ENCODE data around the gene ACTN4. TPM values are rescaled to one million over a fixed set of nuclear protein-coding genes. Genes with fewer than 3 reads are reported as not detected.

Gene ACTN4
- total and polyA plus RNA-seq, 2 experiments from 2014 or later = 68.9 to 427 TPM

DNA sequence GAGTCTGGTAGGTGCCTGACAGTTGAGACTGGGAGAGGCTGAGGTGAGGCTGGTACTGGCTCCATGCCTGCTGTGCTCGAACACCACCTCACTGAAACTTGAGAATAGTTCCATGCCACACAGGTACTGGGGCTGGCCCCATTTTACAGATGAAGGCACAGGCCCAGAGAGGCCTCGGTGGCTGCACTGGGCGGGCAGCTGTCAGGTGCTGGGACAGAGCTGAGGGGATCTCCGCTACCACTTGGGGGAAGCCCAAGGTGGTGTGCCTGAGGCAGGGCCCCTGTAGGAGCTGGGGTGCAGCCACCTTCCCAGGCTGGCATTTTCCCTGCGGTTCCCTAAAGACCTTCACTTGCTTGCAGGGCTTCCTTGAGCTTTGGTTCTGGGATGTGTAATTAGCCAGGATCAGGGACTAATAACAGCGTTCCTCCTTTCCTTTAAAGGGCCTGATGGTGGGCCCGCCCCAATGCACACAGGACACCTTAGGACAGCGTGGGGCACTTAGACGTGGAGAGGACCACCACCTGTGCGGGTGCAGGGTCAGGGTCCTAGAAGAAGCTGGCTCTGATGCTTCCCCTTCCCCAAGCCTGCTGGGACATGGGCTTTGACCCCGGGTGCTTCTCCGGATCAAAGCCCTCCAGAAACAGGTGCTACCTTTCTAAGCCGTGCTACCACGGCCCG lies 73.2 kb downstream of the ACTN4 start:
- H3K4me1 Mint-ChIP-seq = 0 out of 3 replicates have a peak, but pooled peaks cover 2% of the 10 kb centered on the region
- peaks cover 13% of the 10 kb centered on the region; the same call in 1 of the 2 replicates for H3F3A ChIP-seq (replicated peaks; ENCODE audit: low read depth)
- H2AFZ ChIP-seq = no peak overlapping the region
- H3K27ac Mint-ChIP-seq = no peak overlapping the region
- H3K4me2 ChIP-seq = no peak overlapping the region
- H3K36me3 Mint-ChIP-seq (ENCODE audit: low read depth) = peaks cover 67% of the 10 kb centered on the region
- H3K9me3 Mint-ChIP-seq = no peaks in the 10 kb centered on the region
- no peaks in the 10 kb centered on the region for H3K9me2 ChIP-seq (ENCODE audit: insufficient read depth)
- H3K4me1 ChIP-seq (ENCODE audit: insufficient read depth) = no peaks in the 10 kb centered on the region
- H3K27me3 Mint-ChIP-seq (ENCODE audit: insufficient read depth, low read depth, poor library complexity) = peaks cover 18% of the 10 kb centered on the region
- H4K20me1 ChIP-seq (replicated peaks; ENCODE audit: insufficient read depth) = peaks cover 2% of the 10 kb centered on the region
- H3K79me2 ChIP-seq (replicated peaks; ENCODE audit: insufficient read depth) = no peaks in the 10 kb centered on the region
- no peak overlapping the region for H3K4me3 ChIP-seq
- peak overlapping the region; percentile 50; the same call in 1 of the 2 replicates for H3K27ac ChIP-seq (ENCODE audit: low read depth)
- no peak for TF ChIP-seq JUNB (IDR thresholded peaks at IDR 0.05; ENCODE audit: unreplicated experiment)
- no peak for TF ChIP-seq POLR2AphosphoS5 (IDR thresholded peaks at IDR 0.05; ENCODE audit: low read depth)
- TF ChIP-seq EZH2 (IDR thresholded peaks at IDR 0.05; ENCODE audit: low read depth, unreplicated experiment) = no peak
- no peak for TF ChIP-seq ZNF462 (CRISPR knock-in tag; IDR thresholded peaks at IDR 0.05)
- TF ChIP-seq ZNF331 (CRISPR knock-in tag; IDR thresholded peaks at IDR 0.05; ENCODE audit: low read depth) = no peak
- no peak for TF ChIP-seq EZH2phosphoT487 (IDR thresholded peaks at IDR 0.05; ENCODE audit: unreplicated experiment)
- no peak for TF ChIP-seq STAT1 (IDR thresholded peaks at IDR 0.05; ENCODE audit: unreplicated experiment)
- TF ChIP-seq, protein P1, sequence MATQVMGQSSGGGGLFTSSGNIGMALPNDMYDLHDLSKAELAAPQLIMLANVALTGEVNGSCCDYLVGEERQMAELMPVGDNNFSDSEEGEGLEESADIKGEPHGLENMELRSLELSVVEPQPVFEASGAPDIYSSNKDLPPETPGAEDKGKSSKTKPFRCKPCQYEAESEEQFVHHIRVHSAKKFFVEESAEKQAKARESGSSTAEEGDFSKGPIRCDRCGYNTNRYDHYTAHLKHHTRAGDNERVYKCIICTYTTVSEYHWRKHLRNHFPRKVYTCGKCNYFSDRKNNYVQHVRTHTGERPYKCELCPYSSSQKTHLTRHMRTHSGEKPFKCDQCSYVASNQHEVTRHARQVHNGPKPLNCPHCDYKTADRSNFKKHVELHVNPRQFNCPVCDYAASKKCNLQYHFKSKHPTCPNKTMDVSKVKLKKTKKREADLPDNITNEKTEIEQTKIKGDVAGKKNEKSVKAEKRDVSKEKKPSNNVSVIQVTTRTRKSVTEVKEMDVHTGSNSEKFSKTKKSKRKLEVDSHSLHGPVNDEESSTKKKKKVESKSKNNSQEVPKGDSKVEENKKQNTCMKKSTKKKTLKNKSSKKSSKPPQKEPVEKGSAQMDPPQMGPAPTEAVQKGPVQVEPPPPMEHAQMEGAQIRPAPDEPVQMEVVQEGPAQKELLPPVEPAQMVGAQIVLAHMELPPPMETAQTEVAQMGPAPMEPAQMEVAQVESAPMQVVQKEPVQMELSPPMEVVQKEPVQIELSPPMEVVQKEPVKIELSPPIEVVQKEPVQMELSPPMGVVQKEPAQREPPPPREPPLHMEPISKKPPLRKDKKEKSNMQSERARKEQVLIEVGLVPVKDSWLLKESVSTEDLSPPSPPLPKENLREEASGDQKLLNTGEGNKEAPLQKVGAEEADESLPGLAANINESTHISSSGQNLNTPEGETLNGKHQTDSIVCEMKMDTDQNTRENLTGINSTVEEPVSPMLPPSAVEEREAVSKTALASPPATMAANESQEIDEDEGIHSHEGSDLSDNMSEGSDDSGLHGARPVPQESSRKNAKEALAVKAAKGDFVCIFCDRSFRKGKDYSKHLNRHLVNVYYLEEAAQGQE (IDR thresholded peaks at IDR 0.05; ENCODE audit: unreplicated experiment) = no peak
- TF ChIP-seq, protein P2, sequence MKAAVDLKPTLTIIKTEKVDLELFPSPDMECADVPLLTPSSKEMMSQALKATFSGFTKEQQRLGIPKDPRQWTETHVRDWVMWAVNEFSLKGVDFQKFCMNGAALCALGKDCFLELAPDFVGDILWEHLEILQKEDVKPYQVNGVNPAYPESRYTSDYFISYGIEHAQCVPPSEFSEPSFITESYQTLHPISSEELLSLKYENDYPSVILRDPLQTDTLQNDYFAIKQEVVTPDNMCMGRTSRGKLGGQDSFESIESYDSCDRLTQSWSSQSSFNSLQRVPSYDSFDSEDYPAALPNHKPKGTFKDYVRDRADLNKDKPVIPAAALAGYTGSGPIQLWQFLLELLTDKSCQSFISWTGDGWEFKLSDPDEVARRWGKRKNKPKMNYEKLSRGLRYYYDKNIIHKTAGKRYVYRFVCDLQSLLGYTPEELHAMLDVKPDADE (IDR thresholded peaks at IDR 0.05) = no peak
- no peak for TF ChIP-seq CREB1 (CRISPR knock-in tag; IDR thresholded peaks at IDR 0.05; ENCODE audit: low read depth)
- TF ChIP-seq ZNF114 (CRISPR knock-in tag; IDR thresholded peaks at IDR 0.05) = no peak
- TF ChIP-seq NANOG (IDR thresholded peaks at IDR 0.05; ENCODE audit: borderline replicate concordance) = no peak
- no peak for TF ChIP-seq CTCF (conservative IDR thresholded peaks at IDR 0.05; ENCODE audit: low read depth in 2 of 2)
- peaks cover 40% of the 10 kb centered on the region for H3K36me3 ChIP-seq (ENCODE audit: insufficient read depth)
- no peak for DNase-seq (ENCODE audit: low spot score)
- ATAC-seq = no peak
- H3K4me3 Mint-ChIP-seq = no peak overlapping the region
- no peaks in the 10 kb centered on the region for H3K27me3 ChIP-seq (ENCODE audit: insufficient read depth)

Measured in GM23338 (cell line).